ENCODE results near the gene FUT1.
A peak's percentile ranks its signal among the peaks of the same experiment; 100 is the strongest.
"Not testable (repeated sequence)": the region's sequence is repeated elsewhere in the genome, so short reads cannot be mapped to it uniquely, and the experiment has no call there.

FUT1 gene

GRCh38 chr19:48722196-48722708 is 30.2 kb downstream of the FUT1 start:
- no peak overlapping the region for H3K4me3 ChIP-seq (ENCODE audit: control insufficient read depth, low read depth, low read length)
- no peak for DNase-seq (ENCODE audit: low read depth)
- TF ChIP-seq, protein P1, sequence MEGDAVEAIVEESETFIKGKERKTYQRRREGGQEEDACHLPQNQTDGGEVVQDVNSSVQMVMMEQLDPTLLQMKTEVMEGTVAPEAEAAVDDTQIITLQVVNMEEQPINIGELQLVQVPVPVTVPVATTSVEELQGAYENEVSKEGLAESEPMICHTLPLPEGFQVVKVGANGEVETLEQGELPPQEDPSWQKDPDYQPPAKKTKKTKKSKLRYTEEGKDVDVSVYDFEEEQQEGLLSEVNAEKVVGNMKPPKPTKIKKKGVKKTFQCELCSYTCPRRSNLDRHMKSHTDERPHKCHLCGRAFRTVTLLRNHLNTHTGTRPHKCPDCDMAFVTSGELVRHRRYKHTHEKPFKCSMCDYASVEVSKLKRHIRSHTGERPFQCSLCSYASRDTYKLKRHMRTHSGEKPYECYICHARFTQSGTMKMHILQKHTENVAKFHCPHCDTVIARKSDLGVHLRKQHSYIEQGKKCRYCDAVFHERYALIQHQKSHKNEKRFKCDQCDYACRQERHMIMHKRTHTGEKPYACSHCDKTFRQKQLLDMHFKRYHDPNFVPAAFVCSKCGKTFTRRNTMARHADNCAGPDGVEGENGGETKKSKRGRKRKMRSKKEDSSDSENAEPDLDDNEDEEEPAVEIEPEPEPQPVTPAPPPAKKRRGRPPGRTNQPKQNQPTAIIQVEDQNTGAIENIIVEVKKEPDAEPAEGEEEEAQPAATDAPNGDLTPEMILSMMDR (IDR thresholded peaks at IDR 0.05; ENCODE audit: control insufficient read depth, insufficient read depth, low read depth, low read length, missing control alignments): no peak

DNA sequence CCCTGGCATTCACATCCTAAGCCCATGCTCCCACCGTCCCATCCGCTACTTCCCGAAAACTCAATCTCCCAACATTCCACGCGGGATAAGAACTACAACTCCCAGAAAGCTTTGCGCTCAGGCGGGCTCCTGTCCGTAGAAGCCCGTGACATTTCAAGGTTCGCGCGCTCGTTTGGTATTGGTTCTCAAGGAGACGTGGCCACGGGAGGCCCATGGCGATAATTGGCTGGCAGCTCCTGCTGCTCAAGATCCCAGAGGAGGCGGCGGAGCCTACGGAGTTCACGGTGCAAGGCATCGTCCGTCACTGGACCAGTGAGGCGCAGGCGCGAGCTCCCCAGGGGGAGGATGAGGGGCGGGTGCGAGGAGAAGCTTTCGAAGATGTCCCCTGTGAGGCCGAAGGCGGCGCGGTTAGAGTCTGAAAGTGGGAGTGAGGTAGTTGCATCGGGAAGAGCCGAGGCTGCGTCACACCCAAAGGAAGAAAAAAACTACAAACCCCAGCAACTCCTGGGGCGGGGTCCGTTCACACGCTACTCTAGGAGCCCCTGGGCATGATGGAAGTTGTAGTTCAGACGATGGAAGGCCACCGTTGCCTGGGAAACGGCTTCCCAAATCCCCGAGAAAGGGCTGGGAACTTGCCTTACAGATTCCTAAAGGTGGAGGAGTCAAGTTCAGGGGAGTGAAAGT is 31.7 kb downstream of the FUT1 start:
- TF ChIP-seq, protein P1 (IDR thresholded peaks at IDR 0.05; ENCODE audit: control insufficient read depth, insufficient read depth, low read depth, low read length, missing control alignments): no peak
- peak; percentile 97 for DNase-seq (ENCODE audit: low read depth)

DNA sequence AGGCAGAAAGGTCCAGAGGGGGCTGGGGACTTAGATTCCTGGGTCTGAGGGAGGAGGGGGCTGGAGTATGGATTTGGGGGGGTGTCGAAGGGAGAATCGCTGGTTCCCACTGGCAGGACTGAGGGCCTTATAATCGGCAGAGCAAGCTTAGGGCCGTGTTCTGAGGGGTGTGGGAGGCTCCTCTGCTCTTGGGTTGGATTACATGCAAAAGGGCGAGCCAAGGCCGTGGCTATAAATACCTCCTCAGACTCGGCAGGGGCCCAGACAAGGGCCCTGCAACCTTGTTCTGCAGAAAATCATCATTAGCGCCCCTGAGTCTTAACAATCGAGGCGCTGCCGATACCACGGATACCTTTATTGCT is 32.2 kb downstream of the FUT1 start:
- no peak for DNase-seq (ENCODE audit: low read depth)
- TF ChIP-seq, protein P1 (IDR thresholded peaks at IDR 0.05; ENCODE audit: control insufficient read depth, insufficient read depth, low read depth, low read length, missing control alignments): no peak
- H3K4me3 ChIP-seq (ENCODE audit: control insufficient read depth, low read depth, low read length): peak overlapping the region; percentile 16

More for the DNA sequence above, 31.7 kb downstream of the FUT1 start:
- H3K4me3 ChIP-seq (ENCODE audit: control insufficient read depth, low read depth, low read length): peak overlapping the region; percentile 82

- H3K4me3 ChIP-seq (ENCODE audit: control insufficient read depth, low read depth, low read length): peak within 1 kb of the TSS; percentile 16
- DNase-seq (ENCODE audit: low read depth): no peak
- TF ChIP-seq, protein P1 (IDR thresholded peaks at IDR 0.05; ENCODE audit: control insufficient read depth, insufficient read depth, low read depth, low read length, missing control alignments): no peak
Observed at GRCh38 chr19:48719263-48720171, 32.9 kb downstream of the FUT1 start, which contains the start of gene MAMSTR. MAMSTR (minus strand) TSS chr19:48719725; CDS start chr19:48719031, 694 bp downstream.

- no peak overlapping the region for H3K4me3 ChIP-seq (ENCODE audit: control insufficient read depth, low read depth, low read length)
Observed at GRCh38 chr19:48718711-48719231, 33.7 kb downstream of the FUT1 start.

GRCh38 chr19:48718106-48718505 is 34.3 kb downstream of the FUT1 start:
- not testable (repeated sequence) for DNase-seq (ENCODE audit: low read depth); H3K4me3 ChIP-seq (ENCODE audit: control insufficient read depth, low read depth, low read length)

More at GRCh38 chr19:48718711-48719231, 33.7 kb downstream of the FUT1 start:
- no peak for DNase-seq (ENCODE audit: low read depth)
- TF ChIP-seq, protein P1 (IDR thresholded peaks at IDR 0.05; ENCODE audit: control insufficient read depth, insufficient read depth, low read depth, low read length, missing control alignments): no peak

Measured in AG09309 (cell line).